Measurements from ENCODE around the gene PPIL1. TPM values are rescaled to one million over a fixed set of nuclear protein-coding genes. Genes with fewer than 3 reads are reported as not detected.

The PPIL1 gene
- total RNA-seq, 2 donors from 2014 or later: 41.1 to 53.7 TPM

DNA sequence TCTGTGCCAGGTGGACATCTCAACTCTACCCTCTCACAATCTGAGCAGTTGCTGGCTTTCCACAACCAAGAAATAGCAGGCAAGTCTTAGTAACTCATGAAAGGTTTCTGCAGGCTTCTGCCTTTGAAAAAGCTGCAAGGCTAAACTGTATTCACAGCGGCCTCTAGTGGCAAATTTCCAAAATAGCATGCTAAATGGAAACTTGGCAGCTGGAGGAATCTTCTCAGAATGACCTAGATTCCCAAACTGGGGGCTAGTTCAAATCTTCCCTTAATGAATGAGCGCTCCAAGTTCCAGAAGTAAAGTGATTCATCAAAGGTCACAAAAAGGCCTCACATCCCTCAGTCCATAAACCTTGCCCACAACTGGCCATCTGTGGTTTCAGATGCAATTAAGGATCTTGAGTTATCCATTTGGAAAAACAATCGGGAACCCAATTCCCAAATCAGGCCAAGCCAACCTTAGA lies 23.4 kb downstream of the PPIL1 start:
- H3K9me3 ChIP-seq: no peaks in the 10 kb centered on the region
- peaks cover 7% of the 10 kb centered on the region for H3K36me3 ChIP-seq
- peak; percentile 77 for DNase-seq (ENCODE audit: low spot score)
- H3K27me3 ChIP-seq: no peaks in the 10 kb centered on the region
- H3K4me1 ChIP-seq: peaks cover 0 to 77% of the 10 kb centered on the region in 2 donors
- H3K4me3 ChIP-seq: no peak overlapping the region
- peak overlapping the region; percentile 81 to 91 for H3K27ac ChIP-seq
- TF ChIP-seq, protein P1, sequence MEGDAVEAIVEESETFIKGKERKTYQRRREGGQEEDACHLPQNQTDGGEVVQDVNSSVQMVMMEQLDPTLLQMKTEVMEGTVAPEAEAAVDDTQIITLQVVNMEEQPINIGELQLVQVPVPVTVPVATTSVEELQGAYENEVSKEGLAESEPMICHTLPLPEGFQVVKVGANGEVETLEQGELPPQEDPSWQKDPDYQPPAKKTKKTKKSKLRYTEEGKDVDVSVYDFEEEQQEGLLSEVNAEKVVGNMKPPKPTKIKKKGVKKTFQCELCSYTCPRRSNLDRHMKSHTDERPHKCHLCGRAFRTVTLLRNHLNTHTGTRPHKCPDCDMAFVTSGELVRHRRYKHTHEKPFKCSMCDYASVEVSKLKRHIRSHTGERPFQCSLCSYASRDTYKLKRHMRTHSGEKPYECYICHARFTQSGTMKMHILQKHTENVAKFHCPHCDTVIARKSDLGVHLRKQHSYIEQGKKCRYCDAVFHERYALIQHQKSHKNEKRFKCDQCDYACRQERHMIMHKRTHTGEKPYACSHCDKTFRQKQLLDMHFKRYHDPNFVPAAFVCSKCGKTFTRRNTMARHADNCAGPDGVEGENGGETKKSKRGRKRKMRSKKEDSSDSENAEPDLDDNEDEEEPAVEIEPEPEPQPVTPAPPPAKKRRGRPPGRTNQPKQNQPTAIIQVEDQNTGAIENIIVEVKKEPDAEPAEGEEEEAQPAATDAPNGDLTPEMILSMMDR (IDR thresholded peaks at IDR 0.05): peak; percentile 42 to 86

DNA sequence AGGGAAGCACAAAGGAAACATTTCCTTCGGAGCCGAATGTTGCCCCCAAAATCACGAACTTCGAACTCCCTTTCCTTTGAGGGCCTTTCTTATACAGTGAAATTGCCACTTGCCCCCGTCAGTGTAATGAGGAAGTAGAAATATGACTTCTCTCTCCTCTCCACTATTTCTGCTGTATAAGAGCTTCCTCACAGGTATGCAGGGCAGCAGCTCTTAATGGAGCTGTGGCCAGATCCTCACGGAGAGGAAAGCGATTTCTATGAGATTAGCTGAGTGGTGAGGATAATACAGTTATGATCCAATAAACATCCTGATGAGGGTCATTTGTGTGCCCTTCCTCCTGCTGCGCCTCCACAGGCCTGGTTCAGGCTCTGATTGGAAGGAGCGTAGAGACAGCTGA lies 24.6 kb downstream of the PPIL1 start:
- Histone ChIP-seq H3K36me3 (peaks cover 4% of the 10 kb centered on the region), H3K27ac (peak overlapping the region; percentile 81 to 91), H3K27me3 (no peaks in the 10 kb centered on the region), H3K4me3 (no peak overlapping the region), H3K4me1 (peaks cover 0 to 75% of the 10 kb centered on the region in 2 donors), H3K9me3 (no peaks in the 10 kb centered on the region)
- TF ChIP-seq, protein P1 (IDR thresholded peaks at IDR 0.05): no peak
- no peak for DNase-seq (ENCODE audit: low spot score)

DNA sequence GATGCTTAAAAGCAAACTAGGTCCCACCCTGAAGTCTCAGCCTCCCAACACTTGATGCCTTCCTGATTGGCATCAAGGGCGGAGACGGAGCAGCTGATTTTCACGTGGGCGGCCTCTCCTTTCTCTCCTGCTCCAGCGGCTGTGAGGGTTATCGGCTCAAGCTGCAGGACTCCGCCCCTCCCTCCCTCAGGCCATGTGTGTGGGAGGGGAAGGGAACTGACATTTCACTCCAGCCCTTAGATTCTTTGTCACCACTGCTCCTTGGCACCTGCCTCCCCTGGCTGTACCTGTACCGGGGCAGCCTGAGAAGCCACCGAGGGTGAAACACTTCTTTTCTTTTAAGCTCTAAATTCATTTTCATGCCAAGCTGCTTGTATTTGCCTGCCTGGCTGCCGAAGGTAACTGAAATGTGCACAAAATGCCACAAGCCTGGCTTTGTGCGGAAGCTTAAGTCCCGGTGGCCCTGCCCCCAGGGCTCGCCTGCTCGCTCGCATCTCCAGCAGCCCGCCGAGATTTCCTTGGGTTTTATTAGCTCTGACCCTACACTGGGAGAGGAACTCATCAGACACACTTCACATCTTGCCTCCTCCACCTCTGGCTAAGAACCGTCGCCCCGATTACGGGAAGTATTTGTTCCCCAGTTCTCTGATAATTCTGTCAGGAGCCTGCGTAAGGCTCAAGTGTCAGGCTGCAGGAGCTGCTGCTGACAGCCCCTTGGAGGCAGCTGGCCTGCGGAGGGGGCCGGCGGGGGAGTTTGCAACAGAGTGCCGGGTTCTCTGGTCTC lies 25.8 kb downstream of the PPIL1 start:
- Histone ChIP-seq H3K27me3 (no peaks in the 10 kb centered on the region), H3K36me3 (no peaks in the 10 kb centered on the region), H3K9me3 (no peaks in the 10 kb centered on the region), H3K27ac (peak overlapping the region; percentile 81 to 91), H3K4me1 (peaks cover 0 to 77% of the 10 kb centered on the region in 2 donors), H3K4me3 (peak overlapping the region; percentile 24 to 35)
- no peak for DNase-seq (ENCODE audit: low spot score)
- TF ChIP-seq, protein P1 (IDR thresholded peaks at IDR 0.05): no peak

DNA sequence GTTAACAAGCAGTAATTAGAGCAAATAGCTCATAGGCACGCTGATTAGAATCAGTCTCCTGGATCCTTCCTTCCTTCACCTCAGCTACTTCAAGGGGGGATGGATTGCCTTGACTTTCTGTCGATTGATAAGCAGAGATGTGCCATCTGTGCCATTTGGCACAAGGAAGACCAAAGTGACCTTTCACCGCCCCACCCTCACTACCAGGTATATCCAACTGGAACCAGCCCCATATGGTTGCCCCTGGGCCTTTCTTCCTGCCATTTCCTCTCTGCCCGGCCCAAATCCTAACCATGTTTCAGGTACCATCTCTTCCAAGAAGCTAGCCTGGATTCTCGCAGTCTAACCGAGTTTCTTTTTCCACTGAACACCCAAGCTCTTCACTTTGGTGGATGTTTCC lies 26.6 kb downstream of the PPIL1 start:
- no peak for DNase-seq (ENCODE audit: low spot score)
- peak overlapping the region; percentile 81 to 91 for H3K27ac ChIP-seq
- no peaks in the 10 kb centered on the region for H3K9me3 ChIP-seq
- H3K36me3 ChIP-seq: no peaks in the 10 kb centered on the region
- TF ChIP-seq, protein P1 (IDR thresholded peaks at IDR 0.05): no peak
- peaks cover 0 to 76% of the 10 kb centered on the region in 2 donors for H3K4me1 ChIP-seq
- peak overlapping the region in 1 of 2 donors; percentile 35 for H3K4me3 ChIP-seq
- H3K27me3 ChIP-seq: no peaks in the 10 kb centered on the region

DNA sequence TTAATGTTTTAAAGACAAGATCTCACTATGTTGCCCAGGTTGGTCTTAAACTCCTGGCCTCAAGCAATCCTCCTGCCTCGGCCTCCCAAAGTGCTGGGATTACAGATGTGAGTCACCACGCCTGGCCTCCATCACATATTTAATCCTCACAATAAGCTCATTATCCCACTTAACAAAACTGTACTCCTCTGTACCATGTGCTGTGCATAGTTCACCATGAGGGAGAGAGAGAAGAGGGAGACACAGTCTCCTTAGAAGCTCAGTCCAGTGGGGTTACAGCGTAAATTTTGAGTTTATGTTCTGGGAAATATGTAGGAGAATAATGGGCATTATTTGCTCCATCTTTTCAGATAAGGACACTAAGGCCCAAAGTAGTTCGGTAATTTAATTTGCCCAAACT lies 27.5 kb downstream of the PPIL1 start:
- no peak for DNase-seq (ENCODE audit: low spot score)
- Histone ChIP-seq H3K4me1 (peaks cover 0 to 69% of the 10 kb centered on the region in 2 donors), H3K4me3 (peak overlapping the region in 1 of 2 donors; percentile 35), H3K27ac (peak overlapping the region; percentile 81 to 91), H3K27me3 (no peaks in the 10 kb centered on the region), H3K9me3 (no peaks in the 10 kb centered on the region), H3K36me3 (no peaks in the 10 kb centered on the region)
- TF ChIP-seq, protein P1 (IDR thresholded peaks at IDR 0.05): no peak

Data from right atrium auricular region (tissue), 2 donors.